ENCODE measurements around the gene GMPPA. TPM values are rescaled to one million over a fixed set of nuclear protein-coding genes. Genes with fewer than 3 reads are reported as not detected.

The GMPPA gene
- total RNA-seq, 4 donors from 2014 or later: 16.2 to 32.6 (median 19.9) TPM

GRCh38 chr2:219554350-219554749 lies 55.7 kb downstream of the GMPPA start:
- WGBS: 84% methylated on average over 7 of the region's 15 CpGs
- Histone ChIP-seq H3K4me3 (no peak overlapping the region), H3K4me1 (peaks cover 18 to 32% (median 28%) of the 10 kb centered on the region in 4 donors), H3K27me3 (peaks cover 0 to 9% (median 0%) of the 10 kb centered on the region in 4 donors), H3K9me3 (no peaks in the 10 kb centered on the region), H3K27ac (replicated peaks in 1 of 4) (no peak overlapping the region), H3K36me3 (peaks cover 4 to 55% (median 31%) of the 10 kb centered on the region in 4 donors)
- no peak for DNase-seq (ENCODE audit: extremely low spot score)
- TF ChIP-seq POLR2AphosphoS5 (IDR thresholded peaks at IDR 0.05): no peak
- TF ChIP-seq CTCF (IDR thresholded peaks at IDR 0.05): no peak
- no peak for TF ChIP-seq POLR2A (IDR thresholded peaks at IDR 0.05; ENCODE audit: low read depth)
- TF ChIP-seq EP300 (IDR thresholded peaks at IDR 0.05): no peak
- intact Hi-C loops (cut with DNase I): no loop called here

GRCh38 chr2:219555956-219556355 lies 57.3 kb downstream of the GMPPA start:
- DNase-seq (ENCODE audit: extremely low spot score): no peak
- Histone ChIP-seq H3K4me1 (peaks cover 21 to 45% (median 40%) of the 10 kb centered on the region in 4 donors), H3K27ac (replicated peaks in 1 of 4) (no peak overlapping the region), H3K36me3 (peaks cover 4 to 48% (median 26%) of the 10 kb centered on the region in 4 donors), H3K27me3 (peaks cover 0 to 9% (median 0%) of the 10 kb centered on the region in 4 donors), H3K4me3 (no peak overlapping the region), H3K9me3 (no peaks in the 10 kb centered on the region)
- TF ChIP-seq EP300 (IDR thresholded peaks at IDR 0.05): no peak
- TF ChIP-seq POLR2A (IDR thresholded peaks at IDR 0.05; ENCODE audit: low read depth): no peak
- TF ChIP-seq CTCF (IDR thresholded peaks at IDR 0.05): no peak
- TF ChIP-seq POLR2AphosphoS5 (IDR thresholded peaks at IDR 0.05): no peak
- 92% methylated on average over 15 of the region's 20 CpGs for WGBS
- intact Hi-C loops (cut with DNase I): no loop called here

- intact Hi-C loops (cut with DNase I): no loop called here
These were observed 57.7 kb downstream of the GMPPA start for GRCh38 chr2:219556413-219556812.

More at GRCh38 chr2:219556413-219556812, 57.7 kb downstream of the GMPPA start:
- no peak for TF ChIP-seq POLR2AphosphoS5 (IDR thresholded peaks at IDR 0.05)
- no peak for TF ChIP-seq EP300 (IDR thresholded peaks at IDR 0.05)
- TF ChIP-seq POLR2A (IDR thresholded peaks at IDR 0.05; ENCODE audit: low read depth): no peak
- no peak for TF ChIP-seq CTCF (IDR thresholded peaks at IDR 0.05)
- no peak for DNase-seq (ENCODE audit: extremely low spot score)
- Histone ChIP-seq H3K9me3 (no peaks in the 10 kb centered on the region), H3K36me3 (peaks cover 4 to 49% (median 27%) of the 10 kb centered on the region in 4 donors), H3K27me3 (peaks cover 0 to 9% (median 0%) of the 10 kb centered on the region in 4 donors), H3K27ac (replicated peaks in 1 of 4) (no peak overlapping the region), H3K4me1 (peaks cover 19 to 41% (median 35%) of the 10 kb centered on the region in 4 donors), H3K4me3 (no peak overlapping the region)
- 92% methylated on average over 13 of the region's 19 CpGs for WGBS

Small RNAs within 50 kb of the gene (small RNA-seq; reads per million reads assigned to genes)
- gene MIR3132: 0 reads per million in 3 donors

Other genes starting within 250 kb of the GMPPA start
- not detected for gene TUBA4B, start 245.6 kb upstream of the GMPPA start, total RNA-seq
- 100 to 1,000 TPM in 1 of 4 donors, 10 to 100 TPM in 3; 44.2 to 132 (median 74.4) TPM for gene TUBA4A, start 245.0 kb upstream of the GMPPA start, total RNA-seq
- 10 to 100 TPM; 33.3 to 84.8 (median 50.7) TPM for gene DNAJB2, start 219.5 kb upstream of the GMPPA start, total RNA-seq
- 1 to 10 TPM; 2.1 to 6.6 (median 4.1) TPM for gene PTPRN, start 189.5 kb upstream of the GMPPA start, total RNA-seq
- gene RESP18, start 166.1 kb upstream of the GMPPA start, total RNA-seq: not detected
- gene DNPEP, start 111.0 kb upstream of the GMPPA start, total RNA-seq: 100 to 1,000 TPM in 1 of 4 donors, 10 to 100 TPM in 3; 44.9 to 102 (median 61.6) TPM
- gene DES, start 80.5 kb upstream of the GMPPA start, total RNA-seq: over 10,000 TPM; 19,781 to 23,770 (median 22,752) TPM
- 100 to 1,000 TPM; 115 to 251 (median 180) TPM for gene SPEG, start 64.0 kb upstream of the GMPPA start, total RNA-seq
- gene ASIC4, start 15.6 kb downstream of the GMPPA start, total RNA-seq: not detected
- gene CHPF, start 44.9 kb downstream of the GMPPA start, total RNA-seq: 10 to 100 TPM; 44.4 to 67.8 (median 58.4) TPM
- 1 to 10 TPM; 3.7 to 4.7 (median 4.2) TPM for gene TMEM198, start 45.1 kb downstream of the GMPPA start, total RNA-seq
- 100 to 1,000 TPM in 2 of 4 donors, 10 to 100 TPM in 2; 51.9 to 123 (median 99.2) TPM for gene OBSL1, start 72.6 kb downstream of the GMPPA start, total RNA-seq
- gene INHA, start 73.4 kb downstream of the GMPPA start, total RNA-seq: under 1 TPM in 2 of 4 donors, not detected in 2; 0.45 to 0.75 TPM
- 10 to 100 TPM in 3 of 4 donors, 1 to 10 TPM in 1; 8.9 to 24.2 (median 14.3) TPM for gene STK11IP, start 99.0 kb downstream of the GMPPA start, total RNA-seq
- gene SLC4A3, start 128.7 kb downstream of the GMPPA start, total RNA-seq: 10 to 100 TPM; 15.0 to 30.4 (median 20.5) TPM

All from esophagus muscularis mucosa (tissue), 4 donors.